HCT116 (cell line): Measurements from ENCODE around the gene SPEF1. TPM values are rescaled to one million over a fixed set of nuclear protein-coding genes. Genes with fewer than 3 reads are reported as not detected.

Source experiments
- ATAC-seq: fragments of 200-7000 bp; cut with Tn5 transposase; 2 replicates; pipeline ENCODE4 v1.9.1; 2020; ENCODE audit warnings: mild to moderate bottlenecking, moderate library complexity
- BruUV-seq: library from RNA; stranded (reverse); fragments of 400-500 nt; replicated peaks from 2 replicates; lab custom pipeline; 2021; lab: Mats Ljungman, UMichigan
- CTCF ChIA-PET: fragments of 300-600 bp; sonication (Branson Sonifier 250); formaldehyde crosslinking; loops from one replicate; lab custom pipeline; 2021; ENCODE audit warnings: antibody characterized with exemption; lab: Charles Lee
- POLR2A ChIA-PET: fragments of 300-600, 350-600 bp; sonication (Branson Sonifier 250); formaldehyde crosslinking; loops from one replicate; lab custom pipeline; 2021; ENCODE audit warnings: antibody characterized with exemption; lab: Charles Lee
- RAD21 ChIA-PET, 2 experiments: fragments of 300-600 bp; sonication (Branson Sonifier 250); formaldehyde crosslinking; loops; one replicate each; lab custom pipeline; 2023; ENCODE audit warnings: low total read pairs in 2 of 2; ENCODE audit not compliant: uncharacterized antibody in 2 of 2, unreplicated experiment in 2 of 2, low non-redundant PET in 1 of 2; lab: Charles Lee
- DNase-seq: peaks from one replicate; pipeline ENCODE4 v3.0.0-alpha.2; 2010; ENCODE audit warnings: low read depth, low spot score
- H2AFZ ChIP-seq: fragments of 200-600 bp; shearing (Covaris generic), sonication (generic); 2 replicates; pipeline ENCODE4 v1.6.1; 2017; ENCODE audit warnings: low read depth, mixed run types, mixed read lengths, antibody characterized with exemption, low read length; ENCODE audit not compliant: poor library complexity, severe bottlenecking
- H3K27ac ChIP-seq: 2 replicates; pipeline ENCODE4 v1.5.1; 2012; ENCODE audit warnings: low read depth, low read length
- H3K27me3 ChIP-seq: fragments of 200-600 bp; sonication (generic); 2 replicates; pipeline ENCODE4 v1.6.1; 2016; ENCODE audit warnings: mixed run types, low read length, mixed read lengths; ENCODE audit not compliant: insufficient read depth
- H3K36me3 ChIP-seq, 2 experiments: fragments of 200-500 bp in 1 of 2; fragments of 200-600 bp in 1 of 2; sonication (Bioruptor generic) in 1 of 2; sonication (generic) in 1 of 2; 2 replicates each; pipeline versions ENCODE4 v1.5.1 to v1.6.1; 2014 to 2016; ENCODE audit warnings: low read length in 2 of 2, inconsistent platforms in 1 of 2, mixed read lengths in 1 of 2, mixed run types in 1 of 2; ENCODE audit not compliant: insufficient read depth in 2 of 2, control insufficient read depth in 1 of 2
- H3K4me1 ChIP-seq, 2 experiments: fragments of 200-600 bp in 1 of 2; sonication (generic) in 1 of 2; 2 replicates each; pipeline versions ENCODE4 v1.5.1 to v1.6.1; 2012 to 2017; ENCODE audit warnings: low read length in 2 of 2, inconsistent platforms in 1 of 2, mild to moderate bottlenecking in 1 of 2, mixed read lengths in 1 of 2, mixed run types in 1 of 2, moderate library complexity in 1 of 2; ENCODE audit not compliant: insufficient read depth in 2 of 2, control insufficient read depth in 1 of 2
- H3K4me2 ChIP-seq: fragments of 200-600 bp; sonication (generic); 2 replicates; pipeline ENCODE4 v1.6.1; 2017; ENCODE audit warnings: mixed run types, low read length, mixed read lengths
- H3K4me3 ChIP-seq, 2 experiments: fragments of 200-600 bp in 1 of 2; sonication (generic) in 1 of 2; replicated peaks in 1 of 2; 2 replicates each; pipeline ENCODE4 v1.5.1; 2011 to 2016; ENCODE audit warnings: low read length in 2 of 2, control low read depth in 1 of 2, low read depth in 1 of 2, mild to moderate bottlenecking in 1 of 2, mixed read lengths in 1 of 2, mixed run types in 1 of 2
- H3K79me2 ChIP-seq: fragments of 200-600 bp; sonication (generic); 2 replicates; pipeline ENCODE4 v1.6.1; 2017; ENCODE audit warnings: mild to moderate bottlenecking, mixed run types, low read length, moderate library complexity, mixed read lengths; ENCODE audit not compliant: insufficient read depth
- H3K9ac ChIP-seq: fragments of 200-600 bp; sonication (generic); 2 replicates; pipeline ENCODE4 v1.6.1; 2016; ENCODE audit warnings: low read length, mixed read lengths
- H3K9me2 ChIP-seq: fragments of 200-600 bp; sonication (generic), shearing (Covaris generic); 2 replicates; pipeline ENCODE4 v1.6.1; 2017; ENCODE audit warnings: mixed run types, mild to moderate bottlenecking, moderate library complexity; ENCODE audit not compliant: insufficient read depth
- H3K9me3 ChIP-seq, 2 experiments: fragments of 200-500 bp in 1 of 2; fragments of 200-600 bp in 1 of 2; sonication (Bioruptor generic) in 1 of 2; sonication (generic) in 1 of 2; 2 replicates each; pipeline ENCODE4 v1.6.1; 2014 to 2017; ENCODE audit warnings: low read length in 2 of 2, mixed read lengths in 2 of 2, inconsistent platforms in 1 of 2, low read depth in 1 of 2, mild to moderate bottlenecking in 1 of 2, mixed run types in 1 of 2, moderate library complexity in 1 of 2; ENCODE audit not compliant: control insufficient read depth in 1 of 2, insufficient read depth in 1 of 2
- H4K20me1 ChIP-seq: fragments of 200-600 bp; sonication (generic), shearing (Covaris generic); 2 replicates; pipeline ENCODE4 v1.6.1; 2017; ENCODE audit warnings: mixed run types, mild to moderate bottlenecking, moderate library complexity; ENCODE audit not compliant: insufficient read depth
- ATF3 ChIP-seq: IDR thresholded peaks from 2 replicates; pipeline ENCODE4 v1.6.1; 2012
- CBX3 ChIP-seq: IDR thresholded peaks from 2 replicates; pipeline ENCODE4 v1.6.1; 2012; ENCODE audit warnings: low read depth
- CEBPB ChIP-seq: IDR thresholded peaks from 2 replicates; pipeline ENCODE4 v1.6.1; 2012; ENCODE audit warnings: low read depth
- EGR1 ChIP-seq: IDR thresholded peaks from 2 replicates; pipeline ENCODE4 v1.6.1; 2012; ENCODE audit warnings: low read depth
- EZH2 ChIP-seq: fragments of 200-600 bp; sonication (generic); IDR thresholded peaks from 2 replicates; pipeline ENCODE4 v1.6.1; 2017; ENCODE audit warnings: antibody characterized with exemption, mixed run types
- EZH2phosphoT487 ChIP-seq: fragments of 200-600 bp; IDR thresholded peaks from 2 replicates; pipeline ENCODE4 v1.6.1; 2018; ENCODE audit warnings: antibody characterized with exemption, borderline replicate concordance
- FOSL1 ChIP-seq: IDR thresholded peaks from 2 replicates; pipeline ENCODE4 v1.6.1; 2012; ENCODE audit warnings: low read depth
- JUND ChIP-seq: IDR thresholded peaks from 2 replicates; pipeline ENCODE4 v1.6.1; 2012
- POLR2A ChIP-seq: IDR thresholded peaks from 2 replicates; pipeline ENCODE4 v1.7.0; 2011; ENCODE audit warnings: borderline replicate concordance; ENCODE audit not compliant: insufficient read depth, insufficient read length; ENCODE audit errors: extremely low read depth
- REST ChIP-seq: IDR thresholded peaks from 2 replicates; pipeline ENCODE4 v1.6.1; 2012; ENCODE audit warnings: low read depth
- SIN3A ChIP-seq: IDR thresholded peaks from 2 replicates; pipeline ENCODE4 v1.6.1; 2012; ENCODE audit warnings: low read depth
- SP1 ChIP-seq: IDR thresholded peaks from 2 replicates; pipeline ENCODE4 v1.6.1; 2012; ENCODE audit warnings: low read depth
- TCF7L2 ChIP-seq: IDR thresholded peaks from 2 replicates; pipeline ENCODE4 v1.7.0; 2011; ENCODE audit warnings: borderline replicate concordance, inconsistent platforms; ENCODE audit not compliant: insufficient read depth, insufficient read length; ENCODE audit errors: extremely low read depth
- YY1 ChIP-seq: IDR thresholded peaks from 2 replicates; pipeline ENCODE4 v1.6.1; 2011; ENCODE audit warnings: low read length, low read depth, moderate library complexity, mild to moderate bottlenecking; ENCODE audit not compliant: insufficient replicate concordance; ENCODE audit errors: extremely low read depth
- ZBTB33 ChIP-seq: IDR thresholded peaks from 2 replicates; pipeline ENCODE4 v1.6.1; 2011; ENCODE audit warnings: mild to moderate bottlenecking, low read length, moderate library complexity; ENCODE audit not compliant: insufficient replicate concordance; ENCODE audit errors: extremely low read depth
- intact Hi-C: fragments of 100-400 bp; cut with micrococcal nuclease; formaldehyde crosslinking; loops from 2 replicates; pipeline ENCODE4 v1.10.0; 2022
- total RNA-seq: library from RNA; stranded (reverse); gene quantifications from one replicate; pipeline ENCODE4 v1.2.1, GENCODE V29; 2021; ENCODE audit not compliant: unreplicated experiment
- TF ChIP-seq, protein P1 (sequence below), 3 experiments: fragments of 200-600 bp in 1 of 3; sonication (generic) in 1 of 3; IDR thresholded peaks in 2 of 3; conservative IDR thresholded peaks in 1 of 3; 2 replicates each; pipeline ENCODE4 v1.5.1; 2012 to 2017; ENCODE audit warnings: low read depth in 2 of 3, low read length in 2 of 3, antibody characterized with exemption in 1 of 3, borderline replicate concordance in 1 of 3, control low read depth in 1 of 3, mild to moderate bottlenecking in 1 of 3, mixed read lengths in 1 of 3, mixed run types in 1 of 3, moderate library complexity in 1 of 3; ENCODE audit not compliant: insufficient read depth in 1 of 3
- TF ChIP-seq, protein P2 (sequence below): IDR thresholded peaks from 2 replicates; pipeline ENCODE4 v1.6.1; 2012

SPEF1 gene
- total RNA-seq, 1 experiment from 2014 or later, result 0.93 TPM

- no TSS peak for BruUV-seq
- H3K27ac ChIP-seq, result peak within 1 kb of the TSS; percentile 87
- RAD21 ChIA-PET, result interaction anchor here (0.6 to 2.1 kb wide), 4 partner anchors 12 to 1169 kb away, joined by 3 to 6 read pairs (median 4); partner anchors contain the start of gene CENPB (in 1 of the 2)
- peaks cover 23 to 46% of the 10 kb centered on the region in 2 experiments for H3K4me1 ChIP-seq
- ATAC-seq (peak; percentile 82), DNase-seq (peak; percentile 97)
- H3K36me3 ChIP-seq, result peaks cover 4 to 5% of the 10 kb centered on the region in 2 experiments; a peak in 1 of 4 replicates
- H4K20me1 ChIP-seq, result no peaks in the 10 kb centered on the region
- CTCF ChIA-PET, result interaction anchor here (1.1 to 3.5 kb wide), 9 partner anchors 9 to 252 kb away, joined by 3 to 17 read pairs (median 9); partner anchors contain the start of genes ADISSP, CENPB and SPEF1
- peak within 1 kb of the TSS; percentile 81 for H3K9ac ChIP-seq
- H3K27me3 ChIP-seq, result no peaks in the 10 kb centered on the region
- H3K9me3 ChIP-seq, result no peaks in the 10 kb centered on the region
- POLR2A ChIA-PET, result interaction anchor here (1.0 to 3.8 kb wide), 6 partner anchors 12 to 39 kb away, joined by 3 to 16 read pairs (median 5); partner anchors contain the start of genes CDC25B, CENPB and SPEF1
- intact Hi-C loops, result no loop called here
- H3K9me2 ChIP-seq, result no peaks in the 10 kb centered on the region
- peak within 1 kb of the TSS; percentile 84 for H3K4me2 ChIP-seq
- peaks cover 5% of the 10 kb centered on the region for H3K79me2 ChIP-seq
- H3K4me3 ChIP-seq, result peak within 1 kb of the TSS; percentile 70 to 82
- H2AFZ ChIP-seq, result no peak within 1 kb of the TSS
- TF ChIP-seq REST, result no peak
- no peak for TF ChIP-seq CEBPB
- TF ChIP-seq, protein P1, sequence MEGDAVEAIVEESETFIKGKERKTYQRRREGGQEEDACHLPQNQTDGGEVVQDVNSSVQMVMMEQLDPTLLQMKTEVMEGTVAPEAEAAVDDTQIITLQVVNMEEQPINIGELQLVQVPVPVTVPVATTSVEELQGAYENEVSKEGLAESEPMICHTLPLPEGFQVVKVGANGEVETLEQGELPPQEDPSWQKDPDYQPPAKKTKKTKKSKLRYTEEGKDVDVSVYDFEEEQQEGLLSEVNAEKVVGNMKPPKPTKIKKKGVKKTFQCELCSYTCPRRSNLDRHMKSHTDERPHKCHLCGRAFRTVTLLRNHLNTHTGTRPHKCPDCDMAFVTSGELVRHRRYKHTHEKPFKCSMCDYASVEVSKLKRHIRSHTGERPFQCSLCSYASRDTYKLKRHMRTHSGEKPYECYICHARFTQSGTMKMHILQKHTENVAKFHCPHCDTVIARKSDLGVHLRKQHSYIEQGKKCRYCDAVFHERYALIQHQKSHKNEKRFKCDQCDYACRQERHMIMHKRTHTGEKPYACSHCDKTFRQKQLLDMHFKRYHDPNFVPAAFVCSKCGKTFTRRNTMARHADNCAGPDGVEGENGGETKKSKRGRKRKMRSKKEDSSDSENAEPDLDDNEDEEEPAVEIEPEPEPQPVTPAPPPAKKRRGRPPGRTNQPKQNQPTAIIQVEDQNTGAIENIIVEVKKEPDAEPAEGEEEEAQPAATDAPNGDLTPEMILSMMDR (IDR thresholded peaks at IDR 0.05 in 2 of 3, conservative IDR thresholded peaks at IDR 0.05 in 1 of 3; ENCODE audit: borderline replicate concordance in 1 of 3, insufficient read depth in 1 of 3, low read depth in 2 of 3, low read length in 2 of 3), result peak in 2 of 3 experiments; percentile 91 to 98; a peak in 4 of 6 replicates
- no peak for TF ChIP-seq CBX3
- peak; percentile 17 for TF ChIP-seq TCF7L2
- no peak for TF ChIP-seq JUND
- TF ChIP-seq ATF3, result no peak
- no peak for TF ChIP-seq EZH2phosphoT487
- TF ChIP-seq FOSL1, result no peak
- peak; percentile 92 for TF ChIP-seq YY1
- no peak for TF ChIP-seq EGR1
- TF ChIP-seq ZBTB33, result peak; percentile 18
- TF ChIP-seq POLR2A, result peak; percentile 38
- no peak for TF ChIP-seq SP1
- TF ChIP-seq SIN3A, result no peak
- TF ChIP-seq, protein P2, sequence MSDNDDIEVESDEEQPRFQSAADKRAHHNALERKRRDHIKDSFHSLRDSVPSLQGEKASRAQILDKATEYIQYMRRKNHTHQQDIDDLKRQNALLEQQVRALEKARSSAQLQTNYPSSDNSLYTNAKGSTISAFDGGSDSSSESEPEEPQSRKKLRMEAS, result no peak
- TF ChIP-seq EZH2, result no peak
Measured at GRCh38 chr20:3820048-3820900, 39.0 kb upstream of the SPEF1 start, which contains the start of gene AP5S1. TSS of gene AP5S1 (plus strand) at chr20:3820547. CDS start at chr20:3822118, 1,571 bp downstream.
